NB4 (cell line): ENCODE results near the gene WDR37.

Experiments
- DNase-seq: peaks from one replicate; pipeline ENCODE4 v3.0.0; 2010; ENCODE audit warnings: low read depth
- H3K4me3 ChIP-seq: one replicate; pipeline ENCODE4 v1.5.1; 2011; ENCODE audit warnings: mild to moderate bottlenecking, low read depth, low read length, moderate library complexity
- CTCF ChIP-seq: IDR thresholded peaks from one replicate; pipeline ENCODE4 v1.5.1; 2012; ENCODE audit warnings: low read depth, low read length
- MAX ChIP-seq: IDR thresholded peaks from 2 replicates; pipeline ENCODE4 v1.6.1; 2011; ENCODE audit warnings: low read depth, low read length
- MYC ChIP-seq: IDR thresholded peaks from 2 replicates; pipeline ENCODE4 v1.6.1; 2011; ENCODE audit warnings: low read depth, low read length
- POLR2A ChIP-seq: IDR thresholded peaks from 2 replicates; pipeline ENCODE4 v1.6.1; 2011; ENCODE audit warnings: mild to moderate bottlenecking; ENCODE audit not compliant: insufficient read length; ENCODE audit errors: extremely low read depth

The WDR37 gene

GRCh38 chr10:1024103-1024502 is 32.1 kb upstream of the WDR37 start:
- DNase-seq, result no peak
- no peak overlapping the region for H3K4me3 ChIP-seq
- TF ChIP-seq POLR2A, result no peak
- no peak for TF ChIP-seq MAX
- TF ChIP-seq MYC, result no peak
- TF ChIP-seq CTCF, result no peak

- TF ChIP-seq CTCF (no peak), MAX (no peak), POLR2A (no peak), MYC (no peak)
- DNase-seq, result no peak
- H3K4me3 ChIP-seq, result no peak within 1 kb of the TSS
These were observed 30.5 kb upstream of the WDR37 start, which contains the start of gene IDI2 for GRCh38 chr10:1025683-1026082. Gene IDI2, minus strand, starts transcription at chr10:1025859. Its CDS starts 1,136 bp downstream, at chr10:1024723.

GRCh38 chr10:1026578-1026977 is 29.6 kb upstream of the WDR37 start:
- no peak for TF ChIP-seq MYC
- no peak for TF ChIP-seq MAX
- no peak for TF ChIP-seq POLR2A
- TF ChIP-seq CTCF, result no peak
- no peak for DNase-seq
- H3K4me3 ChIP-seq, result no peak overlapping the region

- no peak for DNase-seq
- no peak for TF ChIP-seq CTCF
- TF ChIP-seq POLR2A, result no peak
- TF ChIP-seq MAX, result no peak
- no peak for TF ChIP-seq MYC
- no peak overlapping the region for H3K4me3 ChIP-seq
These were observed 26.3 kb upstream of the WDR37 start for GRCh38 chr10:1029838-1030237.

- DNase-seq, result no peak
- TF ChIP-seq CTCF (no peak), MAX (no peak), MYC (no peak), POLR2A (no peak)
- no peak overlapping the region for H3K4me3 ChIP-seq
These were observed 22.6 kb upstream of the WDR37 start for GRCh38 chr10:1033601-1034000.

- TF ChIP-seq MYC, result no peak
- TF ChIP-seq CTCF, result no peak
- TF ChIP-seq MAX, result no peak
- TF ChIP-seq POLR2A, result no peak
- DNase-seq, result no peak
- no peak overlapping the region for H3K4me3 ChIP-seq
These were observed 21.4 kb upstream of the WDR37 start for GRCh38 chr10:1034758-1035157.
